ENCODE data around the gene CCT2. TPM values are rescaled to one million over a fixed set of nuclear protein-coding genes. Genes with fewer than 3 reads are reported as not detected.

Gene CCT2
- total RNA-seq, 1 donor from 2014 or later: 388 TPM

DNA sequence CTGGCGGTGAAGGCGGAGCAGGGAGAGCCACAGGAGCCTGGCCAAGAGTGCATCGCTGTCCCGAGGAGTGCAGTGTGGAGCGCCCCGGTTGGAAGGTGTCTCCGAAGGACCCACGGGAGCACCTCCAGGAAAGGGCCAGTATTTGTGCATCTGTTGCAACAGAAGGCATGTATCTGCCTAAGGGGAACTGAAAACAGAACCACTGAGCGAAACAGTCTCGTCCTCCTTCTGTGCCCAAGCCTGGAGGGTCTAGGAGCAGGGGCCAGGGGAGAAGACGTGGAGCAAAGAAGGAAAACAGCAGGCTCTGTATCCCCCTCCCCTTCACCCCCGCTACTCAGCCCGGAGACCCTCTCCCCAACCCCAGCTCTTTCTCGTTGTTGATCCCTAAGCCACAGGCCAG, 30.8 kb downstream of the CCT2 start:
- TF ChIP-seq, protein P1, sequence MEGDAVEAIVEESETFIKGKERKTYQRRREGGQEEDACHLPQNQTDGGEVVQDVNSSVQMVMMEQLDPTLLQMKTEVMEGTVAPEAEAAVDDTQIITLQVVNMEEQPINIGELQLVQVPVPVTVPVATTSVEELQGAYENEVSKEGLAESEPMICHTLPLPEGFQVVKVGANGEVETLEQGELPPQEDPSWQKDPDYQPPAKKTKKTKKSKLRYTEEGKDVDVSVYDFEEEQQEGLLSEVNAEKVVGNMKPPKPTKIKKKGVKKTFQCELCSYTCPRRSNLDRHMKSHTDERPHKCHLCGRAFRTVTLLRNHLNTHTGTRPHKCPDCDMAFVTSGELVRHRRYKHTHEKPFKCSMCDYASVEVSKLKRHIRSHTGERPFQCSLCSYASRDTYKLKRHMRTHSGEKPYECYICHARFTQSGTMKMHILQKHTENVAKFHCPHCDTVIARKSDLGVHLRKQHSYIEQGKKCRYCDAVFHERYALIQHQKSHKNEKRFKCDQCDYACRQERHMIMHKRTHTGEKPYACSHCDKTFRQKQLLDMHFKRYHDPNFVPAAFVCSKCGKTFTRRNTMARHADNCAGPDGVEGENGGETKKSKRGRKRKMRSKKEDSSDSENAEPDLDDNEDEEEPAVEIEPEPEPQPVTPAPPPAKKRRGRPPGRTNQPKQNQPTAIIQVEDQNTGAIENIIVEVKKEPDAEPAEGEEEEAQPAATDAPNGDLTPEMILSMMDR (conservative IDR thresholded peaks at IDR 0.05): no peak
- peaks cover 5% of the 10 kb centered on the region for H3K9me3 Mint-ChIP-seq
- no peaks in the 10 kb centered on the region for H3K4me1 Mint-ChIP-seq
- H3K27ac Mint-ChIP-seq (ENCODE audit: unreplicated experiment): no peak overlapping the region
- no peaks in the 10 kb centered on the region for H3K27me3 Mint-ChIP-seq (ENCODE audit: low read depth)
- no peak for DNase-seq (ENCODE audit: low read depth, low spot score)
- no peaks in the 10 kb centered on the region for H3K36me3 Mint-ChIP-seq (ENCODE audit: low read depth)
- H3K4me3 Mint-ChIP-seq: no peak overlapping the region

DNA sequence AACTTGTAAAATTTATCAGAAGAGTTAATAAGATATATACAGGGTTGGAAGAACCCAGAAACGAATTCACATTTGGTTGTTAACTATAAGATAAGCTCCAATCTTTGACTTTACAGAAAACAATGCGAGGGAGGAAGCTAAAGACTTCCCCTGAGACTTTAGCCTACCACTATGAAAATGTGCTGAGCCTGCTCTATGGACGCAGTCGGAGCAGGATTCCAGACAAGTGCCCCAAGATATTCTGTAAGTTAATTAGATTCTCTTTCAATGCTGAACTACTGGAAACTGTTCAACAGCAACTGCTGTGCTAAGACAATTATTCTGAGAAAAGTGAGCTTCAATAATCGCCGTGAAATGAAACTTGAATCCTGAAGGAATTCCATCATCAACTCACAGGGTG, 33.8 kb downstream of the CCT2 start:
- Mint-ChIP-seq H3K27ac (ENCODE audit: unreplicated experiment) (no peak overlapping the region), H3K9me3 (peaks cover 5% of the 10 kb centered on the region), H3K36me3 (ENCODE audit: low read depth) (no peaks in the 10 kb centered on the region), H3K4me3 (no peak overlapping the region), H3K27me3 (ENCODE audit: low read depth) (no peaks in the 10 kb centered on the region), H3K4me1 (no peaks in the 10 kb centered on the region)
- TF ChIP-seq, protein P1 (conservative IDR thresholded peaks at IDR 0.05): no peak
- no peak for DNase-seq (ENCODE audit: low read depth, low spot score)

DNA sequence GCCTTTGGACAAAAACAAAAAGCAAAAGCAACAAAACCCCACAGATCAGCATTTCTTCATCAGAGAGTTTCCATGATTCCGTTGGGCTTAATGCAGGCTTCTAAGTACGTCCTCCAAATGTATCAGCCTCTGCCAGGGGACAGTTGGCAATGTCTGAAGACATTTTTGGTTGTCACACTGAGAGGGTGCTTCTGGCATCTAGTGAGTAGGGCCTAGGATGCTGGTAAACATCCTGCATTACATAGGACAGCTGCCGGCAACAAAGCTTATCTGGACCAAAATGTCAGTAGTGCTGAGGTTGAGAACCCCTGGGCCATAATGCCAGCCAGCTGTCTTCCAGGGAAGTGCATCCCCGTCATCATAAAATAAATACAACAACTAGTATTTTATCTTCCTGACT, 34.8 kb downstream of the CCT2 start:
- no peaks in the 10 kb centered on the region for H3K36me3 Mint-ChIP-seq (ENCODE audit: low read depth)
- no peak overlapping the region for H3K27ac Mint-ChIP-seq (ENCODE audit: unreplicated experiment)
- no peak for DNase-seq (ENCODE audit: low read depth, low spot score)
- H3K4me1 Mint-ChIP-seq: no peaks in the 10 kb centered on the region
- H3K27me3 Mint-ChIP-seq (ENCODE audit: low read depth): no peaks in the 10 kb centered on the region
- peaks cover 5% of the 10 kb centered on the region for H3K9me3 Mint-ChIP-seq
- no peak overlapping the region for H3K4me3 Mint-ChIP-seq
- TF ChIP-seq, protein P1 (conservative IDR thresholded peaks at IDR 0.05): no peak

DNA sequence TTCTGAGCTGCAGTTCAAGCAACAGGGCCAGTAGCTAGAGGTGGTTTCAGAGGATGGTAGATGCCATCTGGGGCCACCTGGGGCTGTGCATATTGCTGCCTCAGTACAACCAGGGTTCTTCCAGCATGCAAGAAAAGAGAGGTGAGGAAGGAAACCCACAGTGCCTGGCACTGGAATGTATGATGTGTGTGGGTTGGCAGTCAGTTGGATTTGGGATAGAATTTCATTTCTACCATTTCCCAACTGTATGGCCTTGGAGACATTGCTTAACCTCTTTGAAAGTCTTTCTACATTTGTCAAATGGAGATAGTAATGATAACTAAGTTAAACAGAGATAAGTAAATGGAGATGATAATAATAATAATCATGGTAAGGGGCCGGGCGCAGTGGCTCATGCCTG, 35.7 kb downstream of the CCT2 start:
- TF ChIP-seq, protein P1 (conservative IDR thresholded peaks at IDR 0.05): no peak
- no peak overlapping the region for H3K4me3 Mint-ChIP-seq
- peaks cover 5% of the 10 kb centered on the region for H3K9me3 Mint-ChIP-seq
- DNase-seq (ENCODE audit: low read depth, low spot score): no peak
- no peaks in the 10 kb centered on the region for H3K4me1 Mint-ChIP-seq
- no peaks in the 10 kb centered on the region for H3K27me3 Mint-ChIP-seq (ENCODE audit: low read depth)
- H3K27ac Mint-ChIP-seq (ENCODE audit: unreplicated experiment): no peak overlapping the region
- no peaks in the 10 kb centered on the region for H3K36me3 Mint-ChIP-seq (ENCODE audit: low read depth)

DNA sequence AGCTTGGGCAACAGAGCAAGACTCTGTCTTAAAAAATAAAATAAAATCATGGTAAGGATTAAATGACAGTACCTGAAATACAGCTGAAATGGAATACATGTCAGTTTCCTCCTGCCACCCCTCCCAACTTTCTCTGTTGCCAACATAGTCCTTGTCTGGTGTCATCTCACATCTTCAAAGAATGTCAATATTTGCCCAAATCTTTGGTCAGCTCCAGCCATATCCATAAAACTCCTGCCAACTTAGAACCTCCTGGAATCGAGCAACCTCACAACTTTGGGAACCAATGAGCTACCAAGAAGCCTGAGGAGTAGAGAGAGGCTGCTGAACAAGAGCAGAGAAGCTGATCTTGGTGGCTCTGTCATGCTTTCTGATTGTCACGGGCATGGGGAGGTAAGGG, 36.3 kb downstream of the CCT2 start:
- no peak for DNase-seq (ENCODE audit: low read depth, low spot score)
- H3K27me3 Mint-ChIP-seq (ENCODE audit: low read depth): no peaks in the 10 kb centered on the region
- H3K27ac Mint-ChIP-seq (ENCODE audit: unreplicated experiment): no peak overlapping the region
- H3K36me3 Mint-ChIP-seq (ENCODE audit: low read depth): no peaks in the 10 kb centered on the region
- H3K4me1 Mint-ChIP-seq: no peaks in the 10 kb centered on the region
- peaks cover 5% of the 10 kb centered on the region for H3K9me3 Mint-ChIP-seq
- TF ChIP-seq, protein P1 (conservative IDR thresholded peaks at IDR 0.05): no peak
- H3K4me3 Mint-ChIP-seq: no peak overlapping the region

DNA sequence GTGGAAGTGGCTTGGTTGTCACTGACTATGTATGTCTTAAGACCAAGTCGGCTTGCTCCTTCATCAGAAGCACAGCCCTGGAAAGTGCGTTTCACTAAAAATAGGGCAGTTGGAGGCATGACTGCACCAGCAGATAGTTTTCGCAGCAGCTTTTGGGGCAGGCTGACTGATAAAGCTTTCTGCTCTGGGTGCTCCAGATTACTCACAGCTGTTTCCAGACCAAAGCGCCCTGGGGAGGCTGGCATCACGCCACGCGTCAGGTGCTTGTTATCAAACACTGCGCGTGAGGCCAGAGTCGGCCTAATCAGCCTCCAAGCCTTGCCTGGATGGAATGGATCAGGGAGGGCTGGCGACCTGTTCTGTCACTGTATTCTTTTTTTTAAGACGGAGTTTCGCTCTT, 38.7 kb downstream of the CCT2 start:
- Mint-ChIP-seq H3K4me1 (no peaks in the 10 kb centered on the region), H3K4me3 (no peak overlapping the region), H3K27ac (ENCODE audit: unreplicated experiment) (no peak overlapping the region), H3K27me3 (ENCODE audit: low read depth) (no peaks in the 10 kb centered on the region), H3K9me3 (peaks cover 2% of the 10 kb centered on the region), H3K36me3 (ENCODE audit: low read depth) (no peaks in the 10 kb centered on the region)
- TF ChIP-seq, protein P1 (conservative IDR thresholded peaks at IDR 0.05): no peak
- DNase-seq (ENCODE audit: low read depth, low spot score): no peak

Measured in neural crest cell (in vitro differentiated cells).